Thyroid gland (tissue), 4 donors: Measurements from ENCODE around the gene GPBP1. TPM values are rescaled to one million over a fixed set of nuclear protein-coding genes. Genes with fewer than 3 reads are reported as not detected.
"Not testable (repeated sequence)": the region's sequence is repeated elsewhere in the genome, so short reads cannot be mapped to it uniquely, and the experiment has no call there.

Source experiments
- DNase-seq, 2 donors: peaks; one replicate each; pipeline ENCODE4 v3.0.0-alpha.2; 2019
- H3K27ac ChIP-seq, 3 donors: fragments of 200-600 bp; sonication (generic); 1 replicate in 2 of 3; 2 replicates in 1 of 3; pipeline ENCODE4 v1.5.1; 2016 to 2019; ENCODE audit warnings: mild to moderate bottlenecking in 1 of 3, moderate library complexity in 1 of 3
- H3K27me3 ChIP-seq: fragments of 200-600 bp; sonication (generic); one replicate; pipeline ENCODE4 v1.5.1; 2019
- H3K36me3 ChIP-seq, 2 donors: fragments of 200-600 bp; sonication (generic); one replicate each; pipeline ENCODE4 v1.5.1; 2016 to 2019
- H3K4me1 ChIP-seq, 2 donors: fragments of 200-600 bp; sonication (generic); one replicate each; pipeline ENCODE4 v1.5.1; 2017 to 2019
- H3K4me3 ChIP-seq, 3 donors: fragments of 200-600 bp; sonication (generic); replicated peaks in 1 of 3; 1 replicate in 2 of 3; 2 replicates in 1 of 3; pipeline ENCODE4 v1.5.1; 2016; ENCODE audit warnings: mild to moderate bottlenecking in 1 of 3
- H3K9me3 ChIP-seq: fragments of 200-600 bp; sonication (generic); one replicate; pipeline ENCODE4 v1.5.1; 2017
- CTCF ChIP-seq, 6 experiments: fragments of 200-600 bp in 3 of 6; fragments of 450-650 bp in 3 of 6; sonication (generic) in 3 of 6; IDR thresholded peaks; one replicate each; pipeline ENCODE4 v1.5.1; 2016 to 2019; ENCODE audit warnings: antibody characterized with exemption in 6 of 6, mild to moderate bottlenecking in 2 of 6, inconsistent platforms in 1 of 6, moderate library complexity in 1 of 6
- POLR2A ChIP-seq, 2 donors: fragments of 450-650 bp; IDR thresholded peaks; one replicate each; pipeline ENCODE4 v1.6.1; 2017; ENCODE audit warnings: antibody characterized with exemption in 2 of 2, mild to moderate bottlenecking in 2 of 2, moderate library complexity in 1 of 2
- WGBS, 2 donors: methylation state at CpG; one replicate each; pipeline ENCODE4 v1.1.5; 2017; 5-methylcytosine and 5-hydroxymethylcytosine counted together
- intact Hi-C: fragments of 100-400 bp; cut with DNase I; formaldehyde crosslinking; loops from one replicate; pipeline ENCODE4 v1.15.1; 2023
- total RNA-seq, 4 donors: library from RNA; depleted of rRNA; stranded (reverse); fragments of >200 nt; gene quantifications; one replicate each; pipeline ENCODE4 v1.2.3, GENCODE V29; 2016

The GPBP1 gene
- total RNA-seq, 4 donors from 2014 or later = 89.4 to 109 (median 99.4) TPM

- no peaks in the 10 kb centered on the region for H3K27me3 ChIP-seq
- H3K4me3 ChIP-seq = no peak overlapping the region
- intact Hi-C loops = loop anchor here (5.0 kb wide), 1 partner anchor 46 kb away; no protein-coding TSS in a partner anchor
- H3K4me1 ChIP-seq = no peaks in the 10 kb centered on the region
- H3K9me3 ChIP-seq = no peaks in the 10 kb centered on the region
- 60 to 72% methylated on average over 2 of the region's 2 CpGs for WGBS, 2 donors
- DNase-seq = no peak
- H3K36me3 ChIP-seq = no peaks in the 10 kb centered on the region
- TF ChIP-seq CTCF (IDR thresholded peaks at IDR 0.05) (no peak), POLR2A (IDR thresholded peaks at IDR 0.05) (no peak)
- no peak overlapping the region for H3K27ac ChIP-seq
Measured at GRCh38 chr5:57166276-57166675, 7.6 kb upstream of the GPBP1 start.

DNA sequence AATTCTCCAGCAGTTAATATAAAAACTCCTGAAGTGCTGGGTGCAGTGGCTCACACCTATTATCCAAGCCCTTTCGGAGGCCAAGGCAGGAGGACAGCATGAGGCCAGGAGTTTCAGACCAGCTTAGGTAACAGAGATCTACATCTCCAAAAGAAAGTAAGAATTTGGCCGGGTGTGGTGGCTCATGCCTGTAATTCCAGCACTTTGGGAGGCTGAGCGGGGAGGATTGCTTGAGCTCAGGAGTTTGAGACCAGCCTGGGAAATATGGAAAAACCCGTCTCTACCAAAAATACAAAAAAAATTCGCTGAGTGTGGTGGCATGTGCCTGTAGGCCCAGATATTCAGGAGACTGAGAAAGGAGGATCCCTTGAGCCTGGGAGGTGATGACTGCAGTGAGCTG is 6.7 kb upstream of the GPBP1 start:
- Histone ChIP-seq H3K27ac (no peak overlapping the region), H3K4me1 (peaks cover 0 to under 1% of the 10 kb centered on the region in 2 donors), H3K9me3 (no peaks in the 10 kb centered on the region), H3K4me3 (no peak overlapping the region), H3K27me3 (no peaks in the 10 kb centered on the region), H3K36me3 (no peaks in the 10 kb centered on the region)
- WGBS, 2 donors = 95 to 96% methylated on average over 5 of the region's 5 CpGs
- TF ChIP-seq CTCF (IDR thresholded peaks at IDR 0.05) (no peak), POLR2A (IDR thresholded peaks at IDR 0.05) (no peak)
- DNase-seq = no peak
- intact Hi-C loops = loop anchor here (5.0 kb wide), 1 partner anchor 45 kb away; no protein-coding TSS in a partner anchor

DNA sequence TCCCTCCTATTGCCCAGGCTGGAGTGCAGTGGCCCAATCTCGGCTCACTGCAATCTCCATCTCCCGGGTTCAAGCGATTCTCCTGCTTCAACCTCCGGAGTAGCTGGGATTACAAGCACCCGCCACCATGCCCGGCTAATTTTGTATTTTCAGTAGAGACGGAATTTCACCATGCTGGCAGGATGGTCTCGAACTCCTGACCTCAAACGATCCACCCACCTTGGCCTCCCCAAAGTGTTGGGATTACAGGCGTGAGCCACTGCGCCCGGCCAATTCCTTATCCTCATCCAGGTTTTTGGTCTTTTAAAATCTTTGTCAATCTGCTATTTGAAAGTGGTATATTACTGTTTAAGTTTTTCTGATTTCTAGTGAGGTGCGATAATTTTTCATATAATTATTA is 3.7 kb upstream of the GPBP1 start:
- H3K4me1 ChIP-seq, DNase-seq, H3K36me3 ChIP-seq, H3K27ac ChIP-seq, H3K9me3 ChIP-seq, H3K4me3 ChIP-seq, H3K27me3 ChIP-seq: not testable (repeated sequence)
- 91 to 96% methylated on average over 13 of the region's 13 CpGs for WGBS, 2 donors
- intact Hi-C loops = loop anchor here (10.0 kb wide), 1 partner anchor 265 kb away; the partner anchor contains the start of gene SETD9

- Histone ChIP-seq H3K27me3 (no peaks in the 10 kb centered on the region), H3K4me3 (peak overlapping the region in 1 of 3 donors; percentile 92), H3K27ac (peak overlapping the region in 1 of 3 donors; percentile 99), H3K36me3 (no peaks in the 10 kb centered on the region), H3K4me1 (peaks cover 6 to 7% of the 10 kb centered on the region in 2 donors), H3K9me3 (no peaks in the 10 kb centered on the region)
- 85% methylated on average over 16 of the region's 16 CpGs for WGBS, 2 donors
- no peak for DNase-seq
- intact Hi-C loops = loop anchor here (10.0 kb wide), 1 partner anchor 267 kb away; the partner anchor contains the start of gene SETD9
- TF ChIP-seq POLR2A (IDR thresholded peaks at IDR 0.05) (no peak), CTCF (IDR thresholded peaks at IDR 0.05) (no peak)
Measured at GRCh38 chr5:57171816-57172465, 1.9 kb upstream of the GPBP1 start.

GRCh38 chr5:57172466-57173318 is 1.2 kb upstream of the GPBP1 start:
- DNase-seq = no peak
- peak overlapping the region; percentile 99 to 100 (median 99) for H3K27ac ChIP-seq
- peaks cover 11 to 14% of the 10 kb centered on the region in 2 donors for H3K4me1 ChIP-seq
- 5 to 9% methylated on average over 16 to 24 of the region's 31 CpGs for WGBS, 2 donors
- no peak for TF ChIP-seq CTCF (IDR thresholded peaks at IDR 0.05)
- TF ChIP-seq POLR2A (IDR thresholded peaks at IDR 0.05) = no peak
- H3K27me3 ChIP-seq = no peaks in the 10 kb centered on the region
- no peaks in the 10 kb centered on the region for H3K9me3 ChIP-seq
- no peaks in the 10 kb centered on the region for H3K36me3 ChIP-seq
- intact Hi-C loops = loop anchor here (10.0 kb wide), 1 partner anchor 268 kb away; the partner anchor contains the start of gene SETD9
- peak overlapping the region; percentile 22 to 92 (median 29) for H3K4me3 ChIP-seq
